Measurements from ENCODE around the gene LRIT2. TPM values are rescaled to one million over a fixed set of nuclear protein-coding genes. Genes with fewer than 3 reads are reported as not detected.

LRIT2 gene
- polyA plus RNA-seq, 1 donor: not detected

DNA sequence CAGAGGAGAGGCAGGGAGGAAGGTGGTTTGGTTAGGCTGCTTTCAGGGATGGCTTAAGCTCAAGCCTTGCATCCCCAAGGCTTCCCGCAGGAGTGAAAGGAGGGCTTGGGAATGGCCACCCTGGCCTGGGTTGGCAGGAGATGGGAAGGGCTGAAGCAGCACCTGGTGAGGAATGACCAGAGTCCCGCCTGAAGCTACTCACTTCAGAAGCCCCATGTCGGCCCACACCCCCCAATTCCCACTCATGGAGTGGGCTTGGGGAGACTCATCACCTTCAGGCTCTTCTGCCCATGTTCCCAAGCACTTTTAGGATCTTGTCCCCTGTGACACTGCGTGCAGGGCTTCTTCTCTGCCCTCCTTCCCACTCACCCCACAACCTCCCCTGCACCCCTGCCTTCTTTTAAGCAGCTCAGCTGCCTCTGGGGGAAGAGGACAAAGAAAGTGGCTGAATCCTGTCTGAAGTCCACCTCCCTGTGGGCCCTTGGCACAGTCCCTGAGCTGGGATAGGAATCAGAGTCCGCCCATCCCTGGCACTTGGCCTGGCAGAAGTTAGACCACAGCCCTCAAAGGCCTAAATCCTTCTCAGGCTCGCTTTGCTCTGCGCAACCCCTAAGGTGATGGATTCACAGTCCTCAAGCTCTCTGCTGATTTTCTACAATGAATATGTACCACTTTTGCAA is 36.0 kb upstream of the LRIT2 start:
- Histone ChIP-seq H3K4me1 (ENCODE audit: control insufficient read depth, insufficient read depth, low read length) (peaks cover 5% of the 10 kb centered on the region), H3K9me3 (ENCODE audit: control insufficient read depth, low read depth, low read length) (no peaks in the 10 kb centered on the region), H3K36me3 (ENCODE audit: control insufficient read depth, insufficient read depth, low read length) (no peaks in the 10 kb centered on the region), H3K27me3 (ENCODE audit: control insufficient read depth, insufficient read depth, low read length) (peaks cover 4% of the 10 kb centered on the region), H3K4me3 (ENCODE audit: low read length) (no peak overlapping the region), H3K27ac (ENCODE audit: low read length) (no peak overlapping the region)
- DNase-seq: no peak
- no CpG with 5 or more reads among the region's 7 CpGs for WGBS (ENCODE audit: insufficient coverage, low lambda C conversion rate)

DNA sequence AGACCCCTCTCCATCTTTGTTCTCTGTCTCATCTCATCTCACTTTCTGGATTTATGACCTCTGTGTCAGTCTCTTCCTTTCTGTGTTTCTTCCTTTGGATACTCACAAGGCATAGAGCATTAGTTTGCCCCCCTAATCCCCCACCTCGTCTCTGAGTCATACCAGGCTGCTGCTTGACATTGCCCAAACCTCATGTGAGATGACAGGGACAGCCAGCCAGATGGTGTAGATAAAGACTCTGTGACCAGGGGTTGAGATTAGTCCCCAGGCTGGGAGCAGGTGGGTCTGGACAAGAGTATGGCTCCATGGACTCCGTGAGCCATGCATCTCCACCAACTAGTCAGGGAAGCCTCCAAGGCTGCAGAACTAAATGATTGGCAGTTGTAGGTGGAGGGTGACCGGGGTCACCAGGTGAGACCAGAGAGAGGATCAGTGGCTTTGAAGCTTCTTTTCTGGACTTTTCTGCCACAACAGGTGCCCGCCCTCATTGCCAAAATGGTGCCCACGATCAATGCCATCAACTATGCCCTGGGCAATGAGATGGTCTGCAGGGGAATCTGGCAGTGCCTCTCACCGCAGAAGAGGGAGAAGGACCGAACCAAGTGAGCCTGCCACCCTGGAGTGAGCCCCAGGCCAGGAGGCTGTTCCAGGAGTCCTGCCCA is 32.8 kb upstream of the LRIT2 start:
- Histone ChIP-seq H3K27me3 (ENCODE audit: control insufficient read depth, insufficient read depth, low read length) (peaks cover 2% of the 10 kb centered on the region), H3K4me3 (ENCODE audit: low read length) (no peak overlapping the region), H3K9me3 (ENCODE audit: control insufficient read depth, low read depth, low read length) (no peaks in the 10 kb centered on the region), H3K27ac (ENCODE audit: low read length) (no peak overlapping the region), H3K4me1 (ENCODE audit: control insufficient read depth, insufficient read depth, low read length) (peaks cover 5% of the 10 kb centered on the region), H3K36me3 (ENCODE audit: control insufficient read depth, insufficient read depth, low read length) (no peaks in the 10 kb centered on the region)
- no peak for DNase-seq
- WGBS (ENCODE audit: insufficient coverage, low lambda C conversion rate): 100% methylated on average over 1 of the region's 7 CpGs

DNA sequence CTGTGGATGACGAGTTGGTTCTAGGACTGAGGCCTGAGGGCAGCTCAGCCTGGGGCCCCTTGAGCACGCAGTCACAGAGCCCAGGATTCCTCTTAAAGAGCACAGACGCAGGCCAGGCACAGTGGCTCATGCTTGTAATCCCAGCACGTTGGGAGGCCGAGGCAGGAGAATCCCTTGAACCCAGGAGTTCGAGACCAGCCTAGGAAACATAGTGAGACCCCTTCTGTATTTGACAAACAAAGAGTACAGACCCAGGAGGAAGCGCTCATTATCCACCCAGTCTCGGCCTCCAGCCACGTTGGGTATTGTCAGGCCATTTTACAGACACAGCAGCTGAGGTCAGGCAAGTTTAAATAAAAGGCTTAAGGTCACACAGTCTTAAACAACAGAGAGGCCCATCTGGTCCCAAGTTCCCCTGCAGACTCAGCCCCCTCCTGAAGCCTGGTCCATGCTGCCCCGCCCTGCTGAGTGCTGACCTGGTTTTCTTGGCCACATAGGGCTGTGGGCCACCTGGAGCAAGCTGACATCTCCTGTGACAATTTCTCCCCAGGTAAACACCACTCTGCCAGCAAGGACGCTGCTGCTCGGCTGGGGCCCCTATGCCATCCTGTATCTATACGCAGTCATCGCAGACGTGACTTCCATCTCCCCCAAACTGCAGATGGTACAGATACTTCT is 32.1 kb upstream of the LRIT2 start:
- WGBS (ENCODE audit: insufficient coverage, low lambda C conversion rate): no CpG with 5 or more reads among the region's 15 CpGs
- peaks cover 5% of the 10 kb centered on the region for H3K4me1 ChIP-seq (ENCODE audit: control insufficient read depth, insufficient read depth, low read length)
- H3K27ac ChIP-seq (ENCODE audit: low read length): no peak overlapping the region
- no peak for DNase-seq
- H3K9me3 ChIP-seq (ENCODE audit: control insufficient read depth, low read depth, low read length): no peaks in the 10 kb centered on the region
- H3K4me3 ChIP-seq (ENCODE audit: low read length): no peak overlapping the region
- no peaks in the 10 kb centered on the region for H3K36me3 ChIP-seq (ENCODE audit: control insufficient read depth, insufficient read depth, low read length)
- peaks cover 2% of the 10 kb centered on the region for H3K27me3 ChIP-seq (ENCODE audit: control insufficient read depth, insufficient read depth, low read length)

DNA sequence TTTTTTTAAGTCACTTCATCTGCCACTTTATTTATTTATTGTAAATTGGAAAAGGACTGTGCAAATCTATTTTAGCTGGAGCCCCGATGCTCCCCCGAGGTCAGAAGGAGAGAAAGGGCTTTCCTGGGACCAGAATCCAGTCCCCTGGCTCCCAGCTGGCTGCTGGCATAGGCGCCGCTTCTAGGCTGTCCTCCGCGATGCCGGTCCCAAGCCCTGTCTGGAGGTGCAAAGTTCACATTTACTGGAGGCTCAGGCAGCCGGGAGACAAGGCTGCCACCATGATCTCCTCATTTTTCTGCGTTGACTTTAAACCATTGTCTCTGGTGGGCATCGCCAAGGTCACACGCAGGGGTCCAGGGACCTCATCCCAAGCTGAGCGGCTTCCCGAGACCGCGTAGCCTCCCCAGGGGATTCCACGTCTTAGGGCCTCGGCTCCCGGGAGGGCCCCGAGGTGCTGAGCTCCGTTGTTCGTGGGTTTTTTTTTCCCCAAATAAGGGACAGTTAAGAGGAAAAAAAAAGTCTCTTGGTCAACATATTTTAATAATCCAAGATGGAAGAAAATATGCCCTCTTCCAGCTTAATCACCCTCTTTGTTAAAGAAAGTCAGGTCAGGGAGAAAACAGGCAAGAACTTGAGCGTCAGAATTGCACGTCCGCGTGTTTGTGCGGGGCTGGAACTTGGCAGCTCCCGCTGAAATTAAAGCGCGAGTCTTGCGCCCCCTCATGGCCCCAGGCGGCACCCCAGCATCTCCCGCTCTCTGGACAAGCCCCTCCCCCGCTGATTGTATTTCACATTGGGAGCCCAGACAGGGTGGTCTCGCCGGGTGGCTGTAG is 31.4 kb upstream of the LRIT2 start:
- peaks cover 5% of the 10 kb centered on the region for H3K4me1 ChIP-seq (ENCODE audit: control insufficient read depth, insufficient read depth, low read length)
- no peak overlapping the region for H3K4me3 ChIP-seq (ENCODE audit: low read length)
- peaks cover 2% of the 10 kb centered on the region for H3K27me3 ChIP-seq (ENCODE audit: control insufficient read depth, insufficient read depth, low read length)
- WGBS (ENCODE audit: insufficient coverage, low lambda C conversion rate): no CpG with 5 or more reads among the region's 35 CpGs
- H3K9me3 ChIP-seq (ENCODE audit: control insufficient read depth, low read depth, low read length): no peaks in the 10 kb centered on the region
- no peak overlapping the region for H3K27ac ChIP-seq (ENCODE audit: low read length)
- DNase-seq: peak; percentile 10 to 24
- H3K36me3 ChIP-seq (ENCODE audit: control insufficient read depth, insufficient read depth, low read length): no peaks in the 10 kb centered on the region

DNA sequence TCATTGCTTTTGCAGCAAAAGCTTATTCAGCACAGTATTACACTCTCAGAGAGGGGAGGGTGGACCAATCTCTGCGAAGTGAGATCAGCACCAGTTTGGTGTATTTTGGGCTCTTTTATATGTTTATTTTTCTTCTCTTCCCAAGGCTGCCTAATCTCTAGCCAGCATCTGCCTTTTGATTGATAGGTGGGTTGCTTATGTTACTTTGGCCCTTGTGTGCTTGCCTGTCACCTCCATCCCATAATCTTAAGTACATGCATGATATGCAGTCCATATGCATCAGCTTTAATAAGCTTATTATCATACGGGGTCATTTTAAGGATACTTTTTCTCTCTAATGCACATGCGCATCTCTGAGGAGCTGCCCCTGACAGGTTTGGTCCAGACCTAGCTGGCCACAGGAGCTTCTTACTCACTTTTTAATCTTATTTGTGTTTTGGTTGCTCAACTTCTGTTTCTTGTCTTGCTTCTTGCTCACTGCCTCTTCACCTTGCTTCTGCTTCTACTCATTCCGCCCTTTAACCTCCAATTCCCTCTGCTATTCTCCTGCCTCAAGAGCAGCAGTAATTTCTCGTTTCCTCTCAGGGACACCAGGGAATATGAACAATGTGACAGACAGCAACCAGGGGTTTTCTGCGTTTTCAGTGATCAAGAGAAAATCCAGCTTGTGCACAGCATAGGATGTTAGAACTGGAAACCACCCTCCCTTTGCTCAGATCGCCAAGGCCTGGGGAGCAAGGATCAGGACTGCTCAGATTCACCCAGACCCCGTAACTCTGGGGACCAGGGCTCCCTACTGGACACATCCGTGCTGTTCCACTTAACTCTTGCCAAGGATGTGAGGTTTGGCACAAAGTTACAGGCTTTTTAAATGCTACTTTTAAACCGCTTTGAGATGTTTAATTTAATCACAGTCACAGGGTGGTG is 29.5 kb upstream of the LRIT2 start:
- no peak for DNase-seq
- Histone ChIP-seq H3K4me3 (ENCODE audit: low read length) (no peak overlapping the region), H3K4me1 (ENCODE audit: control insufficient read depth, insufficient read depth, low read length) (peaks cover 5% of the 10 kb centered on the region), H3K27ac (ENCODE audit: low read length) (no peak overlapping the region), H3K9me3 (ENCODE audit: control insufficient read depth, low read depth, low read length) (no peaks in the 10 kb centered on the region), H3K36me3 (ENCODE audit: control insufficient read depth, insufficient read depth, low read length) (no peaks in the 10 kb centered on the region), H3K27me3 (ENCODE audit: control insufficient read depth, insufficient read depth, low read length) (peaks cover 2% of the 10 kb centered on the region)
- 31% methylated on average over 3 of the region's 10 CpGs for WGBS (ENCODE audit: insufficient coverage, low lambda C conversion rate)

- H3K4me3 ChIP-seq (ENCODE audit: low read length): no peak overlapping the region
- H3K27me3 ChIP-seq (ENCODE audit: control insufficient read depth, insufficient read depth, low read length): peaks cover 7% of the 10 kb centered on the region
- H3K36me3 ChIP-seq (ENCODE audit: control insufficient read depth, insufficient read depth, low read length): no peaks in the 10 kb centered on the region
- no peaks in the 10 kb centered on the region for H3K4me1 ChIP-seq (ENCODE audit: control insufficient read depth, insufficient read depth, low read length)
- H3K27ac ChIP-seq (ENCODE audit: low read length): no peak overlapping the region
- no CpG with 5 or more reads among the region's 12 CpGs for WGBS (ENCODE audit: insufficient coverage, low lambda C conversion rate)
- no peaks in the 10 kb centered on the region for H3K9me3 ChIP-seq (ENCODE audit: control insufficient read depth, low read depth, low read length)
- DNase-seq: no peak
These were observed 23.4 kb upstream of the LRIT2 start for GRCh38 chr10:84248794-84249193.

- Histone ChIP-seq H3K27me3 (ENCODE audit: control insufficient read depth, insufficient read depth, low read length) (peaks cover 7% of the 10 kb centered on the region), H3K9me3 (ENCODE audit: control insufficient read depth, low read depth, low read length) (no peaks in the 10 kb centered on the region), H3K36me3 (ENCODE audit: control insufficient read depth, insufficient read depth, low read length) (no peaks in the 10 kb centered on the region), H3K4me1 (ENCODE audit: control insufficient read depth, insufficient read depth, low read length) (no peaks in the 10 kb centered on the region), H3K27ac (ENCODE audit: low read length) (no peak overlapping the region), H3K4me3 (ENCODE audit: low read length) (no peak overlapping the region)
- no peak for DNase-seq
- no CpG with 5 or more reads among the region's 6 CpGs for WGBS (ENCODE audit: insufficient coverage, low lambda C conversion rate)
These were observed 22.2 kb upstream of the LRIT2 start for GRCh38 chr10:84247496-84247895.

DNA sequence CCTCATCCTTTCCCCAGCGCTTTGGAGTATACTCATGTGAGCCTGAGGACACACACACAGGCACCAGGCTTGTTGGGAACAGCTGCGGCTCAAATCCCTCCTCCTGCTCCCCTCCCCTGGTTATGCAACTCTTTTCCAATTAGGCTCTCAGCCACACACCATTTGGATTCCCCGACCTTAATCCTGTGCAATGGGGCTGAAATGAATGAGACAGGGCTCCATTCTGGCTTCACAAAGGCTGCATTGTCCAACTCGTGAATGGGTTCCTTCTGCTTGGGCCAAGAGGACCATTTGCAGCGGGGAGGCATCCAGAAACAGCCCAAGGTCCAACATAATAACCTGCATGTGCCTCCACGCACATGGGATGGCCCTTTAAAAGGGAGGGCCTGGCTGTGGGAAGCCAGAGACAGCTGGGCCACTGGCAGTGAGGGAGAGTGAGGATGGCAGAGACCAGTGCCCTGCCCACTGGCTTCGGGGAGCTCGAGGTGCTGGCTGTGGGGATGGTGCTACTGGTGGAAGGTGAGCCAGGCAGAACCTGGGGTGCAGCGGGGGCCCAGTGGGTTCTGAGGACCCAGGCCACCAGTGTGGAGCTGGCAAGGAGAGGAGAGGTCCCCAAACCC is 19.4 kb upstream of the LRIT2 start, which contains the start of gene RGR:
Gene RGR, plus strand, starts transcription at position 403 of the 620 bp plus-strand sequence. Its CDS starts 38 bp downstream, at position 441.
- H3K27me3 ChIP-seq (ENCODE audit: control insufficient read depth, insufficient read depth, low read length): peaks cover 8% of the 10 kb centered on the region
- H3K9me3 ChIP-seq (ENCODE audit: control insufficient read depth, low read depth, low read length): no peaks in the 10 kb centered on the region
- no peak within 1 kb of the TSS for H3K27ac ChIP-seq (ENCODE audit: low read length)
- no peak within 1 kb of the TSS for H3K4me3 ChIP-seq (ENCODE audit: low read length)
- H3K36me3 ChIP-seq (ENCODE audit: control insufficient read depth, insufficient read depth, low read length): no peaks in the 10 kb centered on the region
- DNase-seq: no peak
- WGBS (ENCODE audit: insufficient coverage, low lambda C conversion rate): no CpG with 5 or more reads among the region's 9 CpGs
- no peaks in the 10 kb centered on the region for H3K4me1 ChIP-seq (ENCODE audit: control insufficient read depth, insufficient read depth, low read length)

- no peaks in the 10 kb centered on the region for H3K36me3 ChIP-seq (ENCODE audit: control insufficient read depth, insufficient read depth, low read length)
- no peaks in the 10 kb centered on the region for H3K4me1 ChIP-seq (ENCODE audit: control insufficient read depth, insufficient read depth, low read length)
- no peak overlapping the region for H3K4me3 ChIP-seq (ENCODE audit: low read length)
- DNase-seq: no peak
- 100% methylated on average over 1 of the region's 3 CpGs for WGBS (ENCODE audit: insufficient coverage, low lambda C conversion rate)
- no peaks in the 10 kb centered on the region for H3K9me3 ChIP-seq (ENCODE audit: control insufficient read depth, low read depth, low read length)
- H3K27ac ChIP-seq (ENCODE audit: low read length): no peak overlapping the region
- peaks cover 9% of the 10 kb centered on the region for H3K27me3 ChIP-seq (ENCODE audit: control insufficient read depth, insufficient read depth, low read length)
These were observed 18.4 kb upstream of the LRIT2 start for GRCh38 chr10:84243759-84244158.
